HCT116 (cell line): ENCODE data around the gene SSH2. TPM values are rescaled to one million over a fixed set of nuclear protein-coding genes. Genes with fewer than 3 reads are reported as not detected.

Experiments used
- ATAC-seq: fragments of 200-7000 bp; cut with Tn5 transposase; 2 replicates; pipeline ENCODE4 v1.9.1; 2020; ENCODE audit warnings: mild to moderate bottlenecking, moderate library complexity
- BruUV-seq: library from RNA; stranded (reverse); fragments of 400-500 nt; replicated peaks from 2 replicates; lab custom pipeline; 2021; lab: Mats Ljungman, UMichigan
- CTCF ChIA-PET: fragments of 300-600 bp; sonication (Branson Sonifier 250); formaldehyde crosslinking; loops from one replicate; lab custom pipeline; 2021; ENCODE audit warnings: antibody characterized with exemption; lab: Charles Lee
- POLR2A ChIA-PET: fragments of 300-600, 350-600 bp; sonication (Branson Sonifier 250); formaldehyde crosslinking; loops from one replicate; lab custom pipeline; 2021; ENCODE audit warnings: antibody characterized with exemption; lab: Charles Lee
- RAD21 ChIA-PET, 2 experiments: fragments of 300-600 bp; sonication (Branson Sonifier 250); formaldehyde crosslinking; loops; one replicate each; lab custom pipeline; 2023; ENCODE audit warnings: low total read pairs in 2 of 2; ENCODE audit not compliant: uncharacterized antibody in 2 of 2, unreplicated experiment in 2 of 2, low non-redundant PET in 1 of 2; lab: Charles Lee
- DNase-seq: peaks from one replicate; pipeline ENCODE4 v3.0.0-alpha.2; 2010; ENCODE audit warnings: low read depth, low spot score
- H2AFZ ChIP-seq: fragments of 200-600 bp; shearing (Covaris generic), sonication (generic); 2 replicates; pipeline ENCODE4 v1.6.1; 2017; ENCODE audit warnings: low read depth, mixed run types, mixed read lengths, antibody characterized with exemption, low read length; ENCODE audit not compliant: poor library complexity, severe bottlenecking
- H3K27ac ChIP-seq: 2 replicates; pipeline ENCODE4 v1.5.1; 2012; ENCODE audit warnings: low read depth, low read length
- H3K27me3 ChIP-seq: fragments of 200-600 bp; sonication (generic); 2 replicates; pipeline ENCODE4 v1.6.1; 2016; ENCODE audit warnings: mixed run types, low read length, mixed read lengths; ENCODE audit not compliant: insufficient read depth
- H3K36me3 ChIP-seq, 2 experiments: fragments of 200-500 bp in 1 of 2; fragments of 200-600 bp in 1 of 2; sonication (Bioruptor generic) in 1 of 2; sonication (generic) in 1 of 2; 2 replicates each; pipeline versions ENCODE4 v1.5.1 to v1.6.1; 2014 to 2016; ENCODE audit warnings: low read length in 2 of 2, inconsistent platforms in 1 of 2, mixed read lengths in 1 of 2, mixed run types in 1 of 2; ENCODE audit not compliant: insufficient read depth in 2 of 2, control insufficient read depth in 1 of 2
- H3K4me1 ChIP-seq, 2 experiments: fragments of 200-600 bp in 1 of 2; sonication (generic) in 1 of 2; 2 replicates each; pipeline versions ENCODE4 v1.5.1 to v1.6.1; 2012 to 2017; ENCODE audit warnings: low read length in 2 of 2, inconsistent platforms in 1 of 2, mild to moderate bottlenecking in 1 of 2, mixed read lengths in 1 of 2, mixed run types in 1 of 2, moderate library complexity in 1 of 2; ENCODE audit not compliant: insufficient read depth in 2 of 2, control insufficient read depth in 1 of 2
- H3K4me2 ChIP-seq: fragments of 200-600 bp; sonication (generic); 2 replicates; pipeline ENCODE4 v1.6.1; 2017; ENCODE audit warnings: mixed run types, low read length, mixed read lengths
- H3K4me3 ChIP-seq, 2 experiments: fragments of 200-600 bp in 1 of 2; sonication (generic) in 1 of 2; replicated peaks in 1 of 2; 2 replicates each; pipeline ENCODE4 v1.5.1; 2011 to 2016; ENCODE audit warnings: low read length in 2 of 2, control low read depth in 1 of 2, low read depth in 1 of 2, mild to moderate bottlenecking in 1 of 2, mixed read lengths in 1 of 2, mixed run types in 1 of 2
- H3K79me2 ChIP-seq: fragments of 200-600 bp; sonication (generic); 2 replicates; pipeline ENCODE4 v1.6.1; 2017; ENCODE audit warnings: mild to moderate bottlenecking, mixed run types, low read length, moderate library complexity, mixed read lengths; ENCODE audit not compliant: insufficient read depth
- H3K9ac ChIP-seq: fragments of 200-600 bp; sonication (generic); 2 replicates; pipeline ENCODE4 v1.6.1; 2016; ENCODE audit warnings: low read length, mixed read lengths
- H3K9me2 ChIP-seq: fragments of 200-600 bp; sonication (generic), shearing (Covaris generic); 2 replicates; pipeline ENCODE4 v1.6.1; 2017; ENCODE audit warnings: mixed run types, mild to moderate bottlenecking, moderate library complexity; ENCODE audit not compliant: insufficient read depth
- H3K9me3 ChIP-seq, 2 experiments: fragments of 200-500 bp in 1 of 2; fragments of 200-600 bp in 1 of 2; sonication (Bioruptor generic) in 1 of 2; sonication (generic) in 1 of 2; 2 replicates each; pipeline ENCODE4 v1.6.1; 2014 to 2017; ENCODE audit warnings: low read length in 2 of 2, mixed read lengths in 2 of 2, inconsistent platforms in 1 of 2, low read depth in 1 of 2, mild to moderate bottlenecking in 1 of 2, mixed run types in 1 of 2, moderate library complexity in 1 of 2; ENCODE audit not compliant: control insufficient read depth in 1 of 2, insufficient read depth in 1 of 2
- H4K20me1 ChIP-seq: fragments of 200-600 bp; sonication (generic), shearing (Covaris generic); 2 replicates; pipeline ENCODE4 v1.6.1; 2017; ENCODE audit warnings: mixed run types, mild to moderate bottlenecking, moderate library complexity; ENCODE audit not compliant: insufficient read depth
- CBX3 ChIP-seq: IDR thresholded peaks from 2 replicates; pipeline ENCODE4 v1.6.1; 2012; ENCODE audit warnings: low read depth
- CEBPB ChIP-seq: IDR thresholded peaks from 2 replicates; pipeline ENCODE4 v1.6.1; 2012; ENCODE audit warnings: low read depth
- EGR1 ChIP-seq: IDR thresholded peaks from 2 replicates; pipeline ENCODE4 v1.6.1; 2012; ENCODE audit warnings: low read depth
- ELF1 ChIP-seq: IDR thresholded peaks from 2 replicates; pipeline ENCODE4 v1.6.1; 2012; ENCODE audit warnings: low read depth, borderline replicate concordance
- EZH2phosphoT487 ChIP-seq: fragments of 200-600 bp; IDR thresholded peaks from 2 replicates; pipeline ENCODE4 v1.6.1; 2018; ENCODE audit warnings: antibody characterized with exemption, borderline replicate concordance
- FOSL1 ChIP-seq: IDR thresholded peaks from 2 replicates; pipeline ENCODE4 v1.6.1; 2012; ENCODE audit warnings: low read depth
- JUND ChIP-seq: IDR thresholded peaks from 2 replicates; pipeline ENCODE4 v1.6.1; 2012
- POLR2A ChIP-seq: IDR thresholded peaks from 2 replicates; pipeline ENCODE4 v1.7.0; 2011; ENCODE audit warnings: borderline replicate concordance; ENCODE audit not compliant: insufficient read depth, insufficient read length; ENCODE audit errors: extremely low read depth
- RAD21 ChIP-seq: IDR thresholded peaks from 2 replicates; pipeline ENCODE4 v1.6.1; 2012; ENCODE audit warnings: low read depth, mild to moderate bottlenecking
- SP1 ChIP-seq: IDR thresholded peaks from 2 replicates; pipeline ENCODE4 v1.6.1; 2012; ENCODE audit warnings: low read depth
- SRF ChIP-seq: IDR thresholded peaks from 2 replicates; pipeline ENCODE4 v1.6.1; 2012; ENCODE audit warnings: low read depth
- TCF7L2 ChIP-seq: IDR thresholded peaks from 2 replicates; pipeline ENCODE4 v1.7.0; 2011; ENCODE audit warnings: borderline replicate concordance, inconsistent platforms; ENCODE audit not compliant: insufficient read depth, insufficient read length; ENCODE audit errors: extremely low read depth
- ZFX ChIP-seq: fragments of 450-650 bp; IDR thresholded peaks from 2 replicates; pipeline ENCODE4 v1.6.1; 2017
- ZNF274 ChIP-seq: fragments of 200-500 bp; sonication (Bioruptor generic); IDR thresholded peaks from 2 replicates; pipeline ENCODE4 v1.6.1; 2014; ENCODE audit warnings: mild to moderate bottlenecking, low read depth, low read length, inconsistent platforms
- intact Hi-C: fragments of 100-400 bp; cut with micrococcal nuclease; formaldehyde crosslinking; loops from 2 replicates; pipeline ENCODE4 v1.10.0; 2022
- total RNA-seq: library from RNA; stranded (reverse); gene quantifications from one replicate; pipeline ENCODE4 v1.2.1, GENCODE V29; 2021; ENCODE audit not compliant: unreplicated experiment
- TF ChIP-seq, protein P1 (sequence below), 3 experiments: fragments of 200-600 bp in 1 of 3; sonication (generic) in 1 of 3; IDR thresholded peaks in 2 of 3; conservative IDR thresholded peaks in 1 of 3; 2 replicates each; pipeline ENCODE4 v1.5.1; 2012 to 2017; ENCODE audit warnings: low read depth in 2 of 3, low read length in 2 of 3, antibody characterized with exemption in 1 of 3, borderline replicate concordance in 1 of 3, control low read depth in 1 of 3, mild to moderate bottlenecking in 1 of 3, mixed read lengths in 1 of 3, mixed run types in 1 of 3, moderate library complexity in 1 of 3; ENCODE audit not compliant: insufficient read depth in 1 of 3
- TF ChIP-seq, protein P2 (sequence below): IDR thresholded peaks from 2 replicates; pipeline ENCODE4 v1.6.1; 2012
- TF ChIP-seq, protein P3 (sequence below): IDR thresholded peaks from 2 replicates; pipeline ENCODE4 v1.6.1; 2012

The SSH2 gene
- total RNA-seq, 1 experiment from 2014 or later: 17.0 TPM

GRCh38 chr17:29699283-29699682 lies 230.7 kb downstream of the SSH2 start:
- H3K27me3 ChIP-seq: no peaks in the 10 kb centered on the region
- ChIA-PET POLR2A (no interaction called here), CTCF (no interaction called here)
- no peaks in the 10 kb centered on the region for H3K9me3 ChIP-seq
- H2AFZ ChIP-seq: no peak overlapping the region
- intact Hi-C loops: no loop called here
- no peaks in the 10 kb centered on the region for H3K36me3 ChIP-seq
- no peaks in the 10 kb centered on the region for H4K20me1 ChIP-seq
- no peak overlapping the region for H3K4me3 ChIP-seq
- H3K9me2 ChIP-seq: no peaks in the 10 kb centered on the region
- H3K79me2 ChIP-seq: no peaks in the 10 kb centered on the region
- H3K4me2 ChIP-seq: no peak overlapping the region
- no peak overlapping the region for H3K27ac ChIP-seq
- no peaks in the 10 kb centered on the region for H3K4me1 ChIP-seq
- ATAC-seq: no peak
- H3K9ac ChIP-seq: no peak overlapping the region
- no TSS peak for BruUV-seq
- TF ChIP-seq EGR1 (no peak), ZNF274 (no peak)
- TF ChIP-seq, all 23 proteins: peak for 0
- RAD21 ChIA-PET: no interaction called here
- no peak for DNase-seq

DNA sequence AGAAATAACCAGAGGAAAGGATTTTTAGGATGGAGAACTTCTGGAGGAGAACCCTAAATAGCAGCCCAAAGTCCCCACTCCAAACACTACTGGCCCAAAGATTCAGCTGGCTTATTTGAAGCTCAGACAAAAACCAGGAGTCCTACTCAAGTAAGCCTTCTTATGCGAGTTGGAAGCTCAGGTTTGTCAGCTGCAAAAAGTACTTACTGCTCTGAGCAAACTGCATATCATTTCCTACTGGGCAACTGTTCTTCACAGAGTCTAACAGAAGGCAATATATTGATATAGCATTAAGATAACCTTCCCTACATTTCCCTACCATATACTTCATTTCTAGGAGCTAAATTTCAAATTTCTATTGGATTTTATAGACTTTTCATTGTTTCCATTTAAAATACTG lies 231.2 kb downstream of the SSH2 start:
- H3K27ac ChIP-seq: no peak overlapping the region
- ChIA-PET CTCF (no interaction called here), RAD21 (no interaction called here), POLR2A (no interaction called here)
- no peaks in the 10 kb centered on the region for H4K20me1 ChIP-seq
- intact Hi-C loops: no loop called here
- ATAC-seq: no peak
- no peaks in the 10 kb centered on the region for H3K4me1 ChIP-seq
- TF ChIP-seq, protein P1, sequence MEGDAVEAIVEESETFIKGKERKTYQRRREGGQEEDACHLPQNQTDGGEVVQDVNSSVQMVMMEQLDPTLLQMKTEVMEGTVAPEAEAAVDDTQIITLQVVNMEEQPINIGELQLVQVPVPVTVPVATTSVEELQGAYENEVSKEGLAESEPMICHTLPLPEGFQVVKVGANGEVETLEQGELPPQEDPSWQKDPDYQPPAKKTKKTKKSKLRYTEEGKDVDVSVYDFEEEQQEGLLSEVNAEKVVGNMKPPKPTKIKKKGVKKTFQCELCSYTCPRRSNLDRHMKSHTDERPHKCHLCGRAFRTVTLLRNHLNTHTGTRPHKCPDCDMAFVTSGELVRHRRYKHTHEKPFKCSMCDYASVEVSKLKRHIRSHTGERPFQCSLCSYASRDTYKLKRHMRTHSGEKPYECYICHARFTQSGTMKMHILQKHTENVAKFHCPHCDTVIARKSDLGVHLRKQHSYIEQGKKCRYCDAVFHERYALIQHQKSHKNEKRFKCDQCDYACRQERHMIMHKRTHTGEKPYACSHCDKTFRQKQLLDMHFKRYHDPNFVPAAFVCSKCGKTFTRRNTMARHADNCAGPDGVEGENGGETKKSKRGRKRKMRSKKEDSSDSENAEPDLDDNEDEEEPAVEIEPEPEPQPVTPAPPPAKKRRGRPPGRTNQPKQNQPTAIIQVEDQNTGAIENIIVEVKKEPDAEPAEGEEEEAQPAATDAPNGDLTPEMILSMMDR (IDR thresholded peaks at IDR 0.05 in 2 of 3, conservative IDR thresholded peaks at IDR 0.05 in 1 of 3; ENCODE audit: borderline replicate concordance in 1 of 3, insufficient read depth in 1 of 3, low read depth in 2 of 3, low read length in 2 of 3): no peak
- TF ChIP-seq, protein P2, sequence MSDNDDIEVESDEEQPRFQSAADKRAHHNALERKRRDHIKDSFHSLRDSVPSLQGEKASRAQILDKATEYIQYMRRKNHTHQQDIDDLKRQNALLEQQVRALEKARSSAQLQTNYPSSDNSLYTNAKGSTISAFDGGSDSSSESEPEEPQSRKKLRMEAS: no peak
- TF ChIP-seq CEBPB (no peak), RAD21 (no peak), EZH2phosphoT487 (no peak), ZFX (no peak), SRF (no peak), SP1 (no peak), FOSL1 (no peak), CBX3 (no peak), POLR2A (no peak), EGR1 (no peak), ELF1 (no peak), TCF7L2 (no peak), JUND (no peak)
- TF ChIP-seq, protein P3, sequence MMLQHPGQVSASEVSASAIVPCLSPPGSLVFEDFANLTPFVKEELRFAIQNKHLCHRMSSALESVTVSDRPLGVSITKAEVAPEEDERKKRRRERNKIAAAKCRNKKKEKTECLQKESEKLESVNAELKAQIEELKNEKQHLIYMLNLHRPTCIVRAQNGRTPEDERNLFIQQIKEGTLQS: no peak
- no peak for DNase-seq
- H3K36me3 ChIP-seq: no peaks in the 10 kb centered on the region
- no peaks in the 10 kb centered on the region for H3K27me3 ChIP-seq
- no peaks in the 10 kb centered on the region for H3K79me2 ChIP-seq
- no peak overlapping the region for H3K9ac ChIP-seq
- no peak overlapping the region for H3K4me2 ChIP-seq
- H3K9me2 ChIP-seq: no peaks in the 10 kb centered on the region
- H3K4me3 ChIP-seq: no peak overlapping the region
- H3K9me3 ChIP-seq: no peaks in the 10 kb centered on the region
- H2AFZ ChIP-seq: no peak overlapping the region
- no TSS peak for BruUV-seq
